HG02678 (cell line): Measurements from ENCODE around the gene SMTN.

ENCODE experiments used
- ATAC-seq: cut with Tn5 transposase; IDR thresholded peaks from one replicate; pipeline ENCODE4 v1.9.1; 2021; ENCODE audit warnings: mild to moderate bottlenecking, moderate library complexity; ENCODE audit not compliant: unreplicated experiment

The SMTN gene

GRCh38 chr22:31125521-31126117 lies 44.5 kb downstream of the SMTN start:
- ATAC-seq: no peak

- no peak for ATAC-seq
Measured at GRCh38 chr22:31126128-31126868, 45.2 kb downstream of the SMTN start.

- ATAC-seq: no peak
Measured at GRCh38 chr22:31126869-31127175, 45.7 kb downstream of the SMTN start.

DNA sequence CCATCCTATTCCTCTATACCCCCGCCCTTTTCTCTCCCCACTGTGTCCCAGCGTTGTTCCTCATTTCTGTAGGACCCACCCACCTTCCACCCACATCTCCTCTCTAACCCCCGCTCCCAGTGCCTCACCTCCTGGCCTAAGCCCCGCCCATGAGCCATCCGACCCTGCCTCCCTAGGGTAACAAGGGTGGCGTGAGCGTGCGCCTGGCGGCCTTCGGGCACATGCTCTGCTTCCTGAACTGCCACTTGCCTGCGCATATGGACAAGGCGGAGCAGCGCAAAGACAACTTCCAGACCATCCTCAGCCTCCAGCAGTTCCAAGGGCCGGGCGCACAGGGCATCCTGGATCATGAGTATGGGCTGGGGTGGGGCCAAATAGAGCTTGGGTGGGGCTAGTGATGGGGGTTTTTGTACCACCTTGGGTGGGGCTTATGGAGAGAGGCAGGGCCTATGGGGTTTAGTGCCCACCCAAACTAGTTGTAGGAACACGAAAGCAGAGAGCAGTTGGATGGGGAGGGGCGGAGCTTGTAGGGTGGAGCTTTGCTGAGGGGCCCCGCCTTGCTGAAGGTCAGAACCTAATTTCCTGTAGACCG lies 46.2 kb downstream of the SMTN start:
- ATAC-seq: no peak

- ATAC-seq: no peak
Measured at GRCh38 chr22:31128156-31128555, 47.0 kb downstream of the SMTN start.

DNA sequence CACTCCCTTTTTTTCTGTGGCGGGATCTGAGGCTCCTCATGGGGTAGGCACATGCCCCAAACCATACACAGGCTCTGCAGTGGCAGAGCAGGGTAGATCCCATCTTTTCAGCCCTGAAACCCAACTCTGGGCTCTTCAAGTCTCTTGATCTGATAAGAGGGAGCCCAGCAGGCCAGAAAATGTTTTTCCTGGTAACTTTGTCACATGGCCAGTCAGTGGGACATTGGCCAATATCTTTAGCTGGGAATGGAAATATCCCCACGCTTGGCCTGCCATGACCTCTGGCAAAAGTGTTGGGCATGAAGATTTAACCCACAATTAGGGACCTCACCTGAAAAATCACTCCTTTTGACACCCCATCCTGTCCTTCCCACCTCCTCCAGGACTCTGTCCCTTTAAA lies 49.8 kb downstream of the SMTN start:
- no peak for ATAC-seq

DNA sequence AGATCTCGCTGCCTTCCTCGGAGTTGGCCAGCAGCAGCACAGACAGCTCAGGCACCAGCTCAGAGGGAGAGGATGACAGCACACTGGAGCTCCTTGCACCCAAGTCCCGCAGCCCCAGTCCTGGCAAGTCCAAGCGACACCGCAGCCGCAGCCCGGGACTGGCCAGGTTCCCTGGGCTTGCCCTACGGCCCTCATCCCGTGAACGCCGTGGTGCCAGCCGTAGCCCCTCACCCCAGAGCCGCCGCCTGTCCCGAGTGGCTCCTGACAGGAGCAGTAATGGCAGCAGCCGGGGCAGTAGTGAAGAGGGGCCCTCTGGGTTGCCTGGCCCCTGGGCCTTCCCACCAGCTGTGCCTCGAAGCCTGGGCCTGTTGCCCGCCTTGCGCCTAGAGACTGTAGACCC lies 52.8 kb downstream of the SMTN start:
- ATAC-seq: no peak

DNA sequence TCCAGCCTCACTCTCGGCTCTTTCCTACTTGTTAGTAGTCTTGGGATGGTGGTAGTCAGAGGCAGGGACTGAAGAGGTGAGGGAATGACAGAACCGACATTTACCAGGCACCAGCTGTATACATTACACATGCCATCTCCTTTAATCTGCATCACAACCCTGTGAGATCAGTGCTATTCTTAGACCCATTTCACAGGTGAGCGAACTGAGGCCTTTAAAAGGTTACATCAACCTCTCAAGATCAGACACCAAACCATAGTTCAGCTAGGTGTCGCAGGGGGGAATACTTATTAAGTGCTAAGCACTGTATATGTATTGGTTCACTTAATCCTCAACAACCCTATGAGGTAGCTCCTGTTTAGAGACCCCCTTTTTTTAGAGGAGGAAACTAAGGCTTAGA lies 53.6 kb downstream of the SMTN start:
- no peak for ATAC-seq

GRCh38 chr22:31135706-31136105 lies 54.6 kb downstream of the SMTN start:
- no peak for ATAC-seq

GRCh38 chr22:31136155-31136554 lies 55.0 kb downstream of the SMTN start:
- ATAC-seq: no peak

DNA sequence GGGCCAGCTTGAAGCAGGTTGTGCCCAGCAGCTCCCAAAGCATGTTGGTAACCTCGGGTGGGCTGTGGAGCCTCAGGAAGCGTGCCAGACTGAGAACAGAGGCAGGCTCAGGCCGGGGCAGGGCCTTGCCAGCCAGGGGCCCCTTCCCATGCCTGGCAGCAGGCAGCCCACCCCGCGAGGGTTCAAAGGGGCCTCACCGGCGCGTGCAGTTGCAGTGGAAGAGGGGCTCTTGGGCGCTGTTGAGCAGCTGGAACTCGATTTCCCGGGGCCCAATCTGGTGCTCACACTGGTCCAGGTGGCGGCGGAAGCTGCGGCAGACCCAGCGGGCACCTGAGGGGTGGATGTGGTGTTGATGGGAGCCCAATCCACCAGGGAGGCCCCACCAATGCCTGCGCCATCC lies 55.6 kb downstream of the SMTN start:
- ATAC-seq: no peak

DNA sequence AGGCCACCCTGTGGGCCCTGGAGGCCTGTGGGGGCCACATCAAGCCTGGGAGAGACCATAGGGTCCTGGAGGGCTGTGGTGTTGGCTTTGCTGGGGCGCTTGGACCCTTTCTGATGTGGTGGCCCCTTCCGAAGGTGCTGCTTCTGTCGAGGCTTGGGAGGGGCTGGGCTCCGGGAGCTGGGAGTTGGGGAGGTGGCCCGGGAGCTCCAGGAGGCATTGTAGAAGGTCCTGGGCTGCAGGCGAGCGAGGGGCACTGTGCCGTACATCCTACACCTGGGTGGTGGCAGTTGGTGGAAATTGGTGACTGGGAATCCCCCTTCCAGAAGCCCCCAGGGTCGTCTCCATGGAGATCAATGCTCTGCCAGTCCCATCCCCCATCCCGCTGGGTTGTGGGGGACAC lies 56.6 kb downstream of the SMTN start:
- no peak for ATAC-seq

GRCh38 chr22:31138126-31138525 lies 57.0 kb downstream of the SMTN start:
- no peak for ATAC-seq

GRCh38 chr22:31139066-31139465 lies 57.9 kb downstream of the SMTN start:
- no peak for ATAC-seq

- ATAC-seq: no peak
Measured at GRCh38 chr22:31139866-31140716, 59.0 kb downstream of the SMTN start, which contains the start of gene PLA2G3. PLA2G3 (minus strand) TSS chr22:31140508; CDS start chr22:31140354, 154 bp downstream.

- ATAC-seq: no peak
Measured at GRCh38 chr22:31140746-31141145, 59.6 kb downstream of the SMTN start.

DNA sequence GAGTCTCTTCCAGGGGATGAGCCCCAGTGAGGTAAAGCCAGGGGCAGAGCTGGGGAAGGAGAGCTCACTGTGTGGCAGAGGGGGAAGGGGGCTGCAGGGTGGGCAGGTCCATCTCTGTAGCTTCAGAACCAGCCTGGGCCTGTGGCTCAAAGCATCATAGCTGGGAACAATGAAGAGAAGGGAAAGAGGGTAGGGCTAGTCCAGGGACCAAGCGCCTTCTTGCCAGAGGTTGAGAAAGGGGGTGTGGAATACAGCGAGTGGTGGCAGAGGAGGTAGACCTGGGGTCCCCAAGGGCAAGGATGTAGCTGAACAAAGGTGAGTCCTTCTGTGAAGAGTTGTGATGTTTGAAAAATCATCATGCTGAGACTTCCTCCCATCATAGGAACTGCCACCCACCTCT lies 60.4 kb downstream of the SMTN start:
- ATAC-seq: no peak

DNA sequence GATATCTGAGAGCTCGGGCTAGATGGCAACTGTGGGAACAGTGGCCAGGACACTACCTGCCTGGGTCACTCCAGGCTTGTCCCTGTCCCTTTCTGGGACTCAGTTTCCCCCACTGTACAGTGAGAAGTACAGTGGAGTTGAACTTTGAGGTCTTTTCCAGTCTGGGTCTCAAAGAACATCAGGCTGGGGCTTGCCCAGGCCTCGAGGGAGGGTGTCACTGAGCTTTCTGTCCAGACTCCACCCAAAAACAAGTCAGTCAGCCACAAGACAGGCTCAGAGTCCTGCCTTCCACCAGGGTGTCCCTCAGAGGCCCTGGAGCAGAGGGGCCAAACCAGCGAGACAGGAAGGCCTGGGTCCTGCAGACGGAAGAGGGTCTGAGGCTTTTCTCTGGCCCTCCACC lies 61.2 kb downstream of the SMTN start:
- ATAC-seq: no peak

GRCh38 chr22:31143038-31143437 lies 61.9 kb downstream of the SMTN start:
- ATAC-seq: no peak

- ATAC-seq: no peak
Measured at GRCh38 chr22:31143537-31143936, 62.4 kb downstream of the SMTN start.

GRCh38 chr22:31144223-31144622 lies 63.1 kb downstream of the SMTN start:
- no peak for ATAC-seq

DNA sequence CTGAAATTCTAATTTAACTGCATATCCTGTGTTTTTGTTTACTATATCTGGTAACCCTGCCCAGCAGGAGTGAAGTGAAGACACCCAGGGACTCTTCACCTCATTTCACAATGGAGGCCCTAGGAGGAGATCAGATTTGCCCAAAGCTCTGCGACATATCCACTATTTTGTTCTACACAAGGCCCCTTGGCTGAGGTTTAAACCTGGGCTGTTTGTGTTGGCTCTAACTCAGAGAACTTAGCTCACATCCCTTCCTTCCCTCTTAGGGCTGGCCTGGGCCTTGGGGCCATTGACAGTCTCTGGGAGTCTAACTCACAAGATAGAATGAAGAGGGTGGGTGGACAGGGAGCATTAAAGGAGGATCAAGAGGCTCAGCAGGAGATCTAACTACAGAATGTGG lies 67.4 kb downstream of the SMTN start:
- no peak for ATAC-seq
